Measurements from ENCODE around the gene GIPC2.
"Not testable (repeated sequence)": the region's sequence is repeated elsewhere in the genome, so short reads cannot be mapped to it uniquely, and the experiment has no call there.

The GIPC2 gene

GRCh38 chr1:78096017-78096416 is 50.3 kb downstream of the GIPC2 start:
- DNase-seq (ENCODE audit: low spot score) = no peak

DNA sequence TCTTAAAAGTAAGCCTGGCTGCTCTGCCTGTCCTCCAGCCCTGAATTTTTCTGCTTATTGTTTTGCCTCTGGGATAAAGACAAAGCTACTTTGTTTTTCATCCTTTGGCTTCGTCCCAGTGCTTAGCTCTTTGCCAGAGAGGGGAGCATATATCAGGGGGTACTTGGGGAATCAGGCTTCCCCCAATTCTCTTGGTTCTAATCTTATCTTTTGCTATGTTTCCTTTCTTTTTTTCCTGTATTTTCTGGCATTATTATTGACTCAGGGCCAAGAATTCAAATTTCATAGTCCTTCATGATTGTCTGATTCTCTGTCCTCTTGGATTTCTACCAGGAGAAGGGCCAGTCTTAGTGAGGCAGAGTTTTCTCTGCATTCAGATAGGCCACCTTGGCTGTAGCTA is 51.2 kb downstream of the GIPC2 start:
- DNase-seq (ENCODE audit: low spot score) = no peak

DNA sequence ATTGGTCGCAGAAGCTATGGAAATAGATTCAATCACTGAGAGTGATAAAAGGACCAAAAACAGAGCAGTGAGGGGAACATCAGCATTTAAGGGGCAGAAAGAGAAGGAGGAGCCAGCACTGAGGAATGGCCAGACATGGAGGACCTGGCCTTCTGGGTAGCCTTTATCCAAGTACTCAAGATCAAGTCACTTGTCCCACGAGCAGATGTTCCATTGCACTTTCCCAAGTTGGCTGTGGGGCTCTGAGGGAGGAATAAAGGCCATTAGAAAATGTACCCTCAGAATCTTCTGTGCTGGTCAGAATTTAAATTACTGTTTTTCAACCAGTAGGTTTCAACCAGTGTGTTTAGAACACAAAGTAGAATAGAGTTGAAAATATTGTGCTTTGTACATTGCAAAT is 55.3 kb downstream of the GIPC2 start:
- no peak for DNase-seq (ENCODE audit: low spot score)

GRCh38 chr1:78101514-78101913 is 55.7 kb downstream of the GIPC2 start:
- DNase-seq (ENCODE audit: low spot score) = no peak

DNA sequence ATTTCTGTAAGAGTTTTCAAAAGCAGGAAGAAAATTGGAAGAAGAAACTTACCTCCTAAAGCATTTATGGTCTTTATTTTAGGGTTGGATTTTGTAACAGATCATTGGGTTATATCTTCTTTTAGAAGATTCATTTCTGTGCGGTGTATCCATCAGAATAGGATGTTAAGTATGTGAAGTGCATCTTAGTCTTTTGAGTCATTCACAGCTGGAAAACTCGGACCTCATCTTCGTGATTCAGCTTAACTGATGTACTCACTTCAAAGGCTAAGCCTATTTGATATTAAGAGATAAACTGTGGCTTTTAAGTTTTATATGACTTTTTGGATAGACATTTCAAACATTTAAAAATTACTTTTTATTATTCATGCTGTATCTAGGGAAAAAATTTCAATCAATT is 56.3 kb downstream of the GIPC2 start:
- DNase-seq (ENCODE audit: low spot score) = no peak

- DNase-seq (ENCODE audit: low spot score) = no peak
These were observed 57.1 kb downstream of the GIPC2 start for GRCh38 chr1:78102916-78103315.

DNA sequence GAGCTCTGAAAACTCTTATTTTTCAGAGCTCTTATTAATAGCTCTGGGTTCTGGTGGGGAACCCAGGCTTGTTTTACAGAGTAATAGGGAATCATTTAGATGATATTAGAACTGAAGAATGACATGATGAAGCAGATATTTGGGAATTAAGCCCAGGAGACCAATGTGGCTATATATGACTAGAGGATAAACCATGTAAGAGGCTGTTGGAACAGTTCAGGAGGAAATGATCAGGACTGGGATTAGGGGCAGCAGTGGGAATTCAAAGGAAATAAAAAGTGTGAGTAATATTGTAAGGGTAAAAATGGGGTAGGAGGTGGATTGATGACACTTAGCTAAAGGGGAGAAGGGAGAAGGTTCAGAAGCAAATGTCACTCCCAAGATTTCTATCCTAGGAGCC is 58.6 kb downstream of the GIPC2 start:
- DNase-seq (ENCODE audit: low spot score) = no peak

GRCh38 chr1:78109659-78110058 is 63.9 kb downstream of the GIPC2 start:
- not testable (repeated sequence) for DNase-seq (ENCODE audit: low spot score)

- no peak for DNase-seq (ENCODE audit: low spot score)
These were observed 67.6 kb downstream of the GIPC2 start for GRCh38 chr1:78113156-78113916.

DNA sequence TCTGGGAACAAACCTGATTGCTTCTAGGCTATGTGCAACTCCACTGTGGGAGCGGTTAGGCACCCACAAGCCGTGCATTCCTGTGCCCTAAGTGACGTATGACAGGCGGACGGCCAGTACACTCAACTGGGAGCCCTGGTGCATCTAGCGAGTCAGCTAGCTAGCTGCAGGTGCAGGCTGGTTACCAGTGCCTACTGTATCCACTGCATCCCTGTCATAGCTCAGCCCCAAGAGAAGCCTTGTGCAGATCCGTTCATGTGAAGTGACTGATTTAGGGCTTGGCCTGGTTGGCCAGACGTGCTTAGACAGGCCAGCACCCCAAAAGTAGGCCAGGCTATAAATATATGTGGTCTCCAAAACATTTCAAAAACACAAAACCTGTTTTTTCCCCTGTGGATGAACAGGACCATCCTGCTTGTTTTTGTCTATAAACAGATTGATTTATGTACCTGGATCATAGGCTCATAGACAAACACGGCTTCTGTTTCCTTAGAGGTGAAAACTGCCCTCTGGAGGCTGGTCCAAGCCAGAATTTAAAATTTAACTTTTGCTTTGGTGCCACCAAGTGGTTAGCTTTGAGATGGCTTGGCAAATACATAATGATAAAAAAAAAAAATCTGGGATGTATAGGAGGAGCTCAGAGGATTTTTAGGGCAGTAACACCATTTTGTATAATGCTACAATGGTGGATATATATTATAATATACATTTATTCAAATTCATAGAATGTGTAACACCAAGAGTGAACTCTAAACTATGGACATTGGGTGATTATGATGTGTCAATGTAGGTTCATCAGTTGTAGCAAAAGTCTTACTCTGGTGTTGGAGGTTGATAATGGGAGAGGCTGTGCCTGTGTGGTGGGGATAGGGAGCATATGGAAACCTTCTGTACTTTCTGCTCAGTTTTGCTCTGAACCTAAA is 68.5 kb downstream of the GIPC2 start:
- DNase-seq (ENCODE audit: low spot score) = peak; percentile 73

DNA sequence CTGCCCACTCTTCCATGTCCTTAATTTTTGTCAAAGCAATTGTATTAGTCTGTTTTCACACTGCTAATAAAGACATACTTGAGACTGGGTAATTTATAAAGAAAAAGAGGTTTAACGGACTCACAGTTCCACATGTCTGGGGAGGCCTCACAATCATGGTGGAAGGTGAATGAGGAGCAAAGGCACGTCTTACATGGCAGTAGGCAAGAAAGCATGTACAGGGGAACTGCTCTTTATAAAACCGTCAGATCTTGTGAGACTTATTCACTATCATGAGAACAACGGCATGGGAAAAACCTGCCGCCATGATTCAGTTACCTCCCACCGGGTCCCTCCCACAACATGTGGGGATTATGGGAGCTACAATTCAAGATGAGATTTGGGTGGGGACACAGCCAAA is 74.7 kb downstream of the GIPC2 start:
- not testable (repeated sequence) for DNase-seq (ENCODE audit: low spot score)

DNA sequence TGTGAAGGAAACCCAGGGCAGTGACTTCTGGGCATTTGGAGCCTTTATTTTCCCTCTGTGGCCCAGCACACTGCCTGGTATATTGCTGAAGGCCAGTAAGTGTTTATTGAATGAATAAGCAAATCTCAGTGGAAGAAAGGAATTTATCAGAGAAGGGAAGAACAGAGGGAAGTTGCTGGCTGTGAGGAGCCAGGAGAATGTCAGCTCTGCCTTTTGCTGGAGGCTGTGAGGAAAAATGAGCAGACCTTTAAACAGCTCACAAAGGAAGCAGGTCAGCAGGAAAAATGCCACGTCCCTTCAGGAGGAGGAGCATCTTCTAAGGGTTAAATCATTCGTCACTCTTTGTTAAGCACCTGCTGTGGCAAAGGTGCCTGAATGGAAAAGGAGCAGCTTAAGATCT is 75.9 kb downstream of the GIPC2 start:
- no peak for DNase-seq (ENCODE audit: low spot score)

GRCh38 chr1:78122389-78122788 is 76.6 kb downstream of the GIPC2 start:
- DNase-seq (ENCODE audit: low spot score) = no peak

GRCh38 chr1:78126506-78126905 is 80.7 kb downstream of the GIPC2 start:
- no peak for DNase-seq (ENCODE audit: low spot score)

DNA sequence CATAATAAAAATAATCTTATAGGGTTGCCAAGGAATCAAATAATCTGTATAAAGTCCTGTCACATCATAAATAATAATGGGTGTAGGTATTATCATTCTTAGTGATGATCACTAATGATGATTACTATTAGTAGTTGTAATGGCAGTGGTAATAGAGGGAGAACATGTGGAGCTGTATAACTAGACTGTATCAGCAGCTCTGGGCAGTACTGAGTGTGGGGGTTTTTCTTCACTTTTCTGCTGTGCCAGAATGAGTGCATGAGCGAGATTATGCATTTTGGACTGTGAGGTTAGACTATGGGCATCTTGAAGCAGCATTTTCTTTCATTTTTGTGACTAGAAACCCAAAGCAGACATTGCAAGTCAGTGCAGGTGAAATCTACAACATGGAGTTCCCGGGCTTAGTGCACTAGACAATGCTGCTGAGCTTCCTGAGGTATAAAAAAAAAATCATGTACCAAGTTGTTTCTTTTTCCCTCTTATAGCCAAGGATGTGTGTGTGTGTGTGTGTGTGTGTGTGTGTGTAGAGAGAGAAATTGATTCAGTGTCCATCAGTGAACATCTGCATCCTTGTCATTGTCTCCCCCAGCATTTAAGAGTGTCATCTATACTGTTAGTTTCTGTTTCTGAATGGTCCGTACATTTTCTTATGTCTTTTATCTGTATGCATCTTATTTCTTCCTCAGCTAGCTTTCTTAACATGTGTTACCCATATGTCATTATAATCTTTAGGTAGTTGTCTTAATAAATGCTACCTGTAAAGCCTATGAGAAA is 86.6 kb downstream of the GIPC2 start:
- DNase-seq (ENCODE audit: low spot score) = no peak

DNA sequence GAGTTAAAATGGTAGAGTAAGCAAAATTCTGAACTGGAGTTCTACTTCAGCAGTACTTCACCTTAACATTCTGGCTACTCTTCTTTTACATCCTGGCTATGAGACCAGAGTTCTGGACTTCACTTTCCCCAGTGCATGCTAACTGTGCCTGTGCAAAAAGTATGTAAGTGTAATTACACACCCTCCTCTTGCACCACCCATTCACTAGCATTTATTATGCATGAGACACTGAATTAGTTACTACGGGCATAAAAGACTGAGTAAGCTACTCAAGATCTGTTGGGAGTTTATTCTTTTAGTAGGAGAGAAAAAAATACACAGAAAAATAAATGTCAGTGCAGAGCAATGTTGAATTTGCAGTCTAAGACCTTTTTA is 87.2 kb downstream of the GIPC2 start:
- DNase-seq (ENCODE audit: low spot score) = no peak

DNA sequence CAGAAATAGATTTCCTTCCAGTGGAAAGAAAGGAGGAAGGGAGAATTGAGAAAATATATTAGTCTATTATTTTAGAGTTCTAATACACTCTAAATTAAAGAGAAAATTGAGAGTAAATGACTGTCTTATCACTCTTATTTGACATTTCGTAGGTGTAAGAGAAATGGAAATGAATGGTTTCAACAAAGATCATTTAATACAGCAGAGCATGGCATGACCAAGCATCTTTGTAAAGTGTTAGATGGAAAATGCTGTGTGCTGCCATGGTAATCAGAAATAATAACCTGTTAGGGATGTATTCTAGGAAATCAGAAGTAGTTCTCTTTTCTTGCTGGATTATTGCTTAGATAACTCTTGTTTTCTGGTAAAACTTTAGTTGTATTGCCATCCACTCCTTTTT is 90.9 kb downstream of the GIPC2 start:
- DNase-seq (ENCODE audit: low spot score) = no peak

DNA sequence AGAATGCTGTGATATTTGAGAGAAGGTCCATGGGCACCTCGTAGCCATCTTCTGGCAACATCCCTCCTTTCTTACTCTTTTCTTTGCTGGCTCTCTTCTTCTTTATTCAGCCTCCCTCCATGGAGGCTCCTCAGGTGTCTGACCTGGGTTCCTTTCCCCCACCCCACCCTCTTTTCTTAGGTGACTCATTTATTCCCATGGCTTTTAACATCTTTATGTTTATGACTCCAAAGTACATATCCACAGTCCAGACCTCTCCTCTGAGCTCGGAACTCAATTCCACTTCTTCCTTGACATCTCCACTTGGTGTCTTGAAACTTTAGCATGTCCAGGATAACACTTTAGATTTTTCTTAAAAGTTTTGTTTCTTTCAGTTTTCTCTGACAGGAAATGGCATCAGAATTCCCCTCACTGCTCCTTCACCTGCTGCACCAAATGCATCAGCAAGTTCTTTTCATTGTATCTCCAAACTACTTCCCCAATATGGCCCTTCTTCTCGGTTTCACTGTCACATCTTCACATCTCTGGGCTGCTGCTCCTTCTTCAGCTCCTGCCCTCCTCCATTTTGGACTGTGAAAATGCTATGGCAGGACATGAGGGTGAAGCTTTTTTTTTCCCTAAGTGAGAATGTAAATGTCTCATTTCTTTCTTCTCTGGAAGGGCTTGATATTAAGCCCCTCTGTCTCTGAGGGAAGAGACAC is 95.9 kb downstream of the GIPC2 start:
- no peak for DNase-seq (ENCODE audit: low spot score)

GRCh38 chr1:78142736-78143135 is 97.0 kb downstream of the GIPC2 start:
- no peak for DNase-seq (ENCODE audit: low spot score)

DNA sequence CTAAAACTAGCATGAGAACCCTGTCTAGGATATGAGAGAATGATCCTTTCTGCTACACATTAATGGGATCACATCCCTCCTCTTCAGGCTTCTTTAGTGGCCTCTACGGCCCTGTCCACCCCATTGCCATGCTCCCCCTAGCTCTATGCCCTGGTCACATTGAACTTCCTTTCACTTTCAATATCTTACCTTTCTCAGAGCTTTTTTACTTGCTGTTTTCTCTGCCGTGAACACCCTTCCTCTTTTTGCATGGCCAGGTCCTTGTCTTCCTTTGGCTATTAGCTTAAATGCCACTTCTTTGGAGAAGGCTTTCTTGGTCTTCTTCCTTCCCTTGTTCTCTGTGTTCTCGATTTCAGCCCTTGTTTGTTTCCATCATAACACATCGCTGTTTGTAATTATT is 97.4 kb downstream of the GIPC2 start:
- no peak for DNase-seq (ENCODE audit: low spot score)

- DNase-seq (ENCODE audit: low spot score) = no peak
These were observed 97.9 kb downstream of the GIPC2 start for GRCh38 chr1:78143673-78144072.

GRCh38 chr1:78145105-78145580 is 99.4 kb downstream of the GIPC2 start:
- DNase-seq (ENCODE audit: low spot score) = peak; percentile 61

All from SW480 (cell line).